ENCODE measurements around the gene SMIM43. TPM values are rescaled to one million over a fixed set of nuclear protein-coding genes. Genes with fewer than 3 reads are reported as not detected.

SMIM43 gene
- total RNA-seq, 1 experiment from 2014 or later = 1.2 TPM

DNA sequence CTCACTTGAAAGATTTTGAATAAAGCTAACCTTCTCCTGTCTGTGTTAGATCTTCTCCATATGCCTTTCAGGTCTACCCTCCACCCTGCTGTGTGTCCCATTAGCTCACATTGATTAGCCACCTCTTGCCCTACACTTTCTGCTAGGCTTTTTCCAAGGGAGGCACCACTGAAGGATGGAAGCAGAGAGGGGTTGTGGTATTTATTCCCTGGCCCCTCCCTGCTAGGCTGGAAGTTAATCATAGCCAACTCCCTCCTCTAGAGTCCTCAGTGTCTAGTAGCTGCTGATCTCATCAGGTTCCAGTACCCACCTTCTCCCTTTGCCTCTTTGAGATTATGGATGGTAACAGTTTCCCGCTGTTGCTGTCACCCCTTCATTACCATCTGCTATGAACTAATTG is 8.9 kb upstream of the SMIM43 start:
- no peak overlapping the region for H2BK5ac ChIP-seq (ENCODE audit: insufficient read length, low read length)
- no peak for DNase-seq
- WGBS (ENCODE audit: extremely low coverage, insufficient read length, low lambda C conversion rate) = no CpG with 5 or more reads among the region's 1 CpG
- H2BK15ac ChIP-seq (ENCODE audit: low read depth, low read length) = no peak overlapping the region
- H4K5ac ChIP-seq (ENCODE audit: insufficient read length, low read depth, low read length) = no peak overlapping the region
- no peak overlapping the region for H3K9ac ChIP-seq (ENCODE audit: extremely low read depth, insufficient read length, low read length)
- H4K20me1 ChIP-seq (ENCODE audit: control insufficient read depth, insufficient read depth, insufficient read length) = no peaks in the 10 kb centered on the region
- H2BK120ac ChIP-seq (ENCODE audit: low read depth, low read length, poor library complexity, severe bottlenecking) = no peak overlapping the region
- no peak overlapping the region for H2AK5ac ChIP-seq (ENCODE audit: insufficient read length, low read length)
- H3K23ac ChIP-seq (ENCODE audit: insufficient read length, low read depth, low read length) = no peak overlapping the region
- H3T11ph ChIP-seq (ENCODE audit: low read length) = no peak overlapping the region
- H3K4me2 ChIP-seq (ENCODE audit: insufficient read depth, insufficient read length, low read length) = no peak overlapping the region
- no peak overlapping the region for H3K18ac ChIP-seq (ENCODE audit: insufficient read length, low read depth, low read length)
- TF ChIP-seq, protein P1, sequence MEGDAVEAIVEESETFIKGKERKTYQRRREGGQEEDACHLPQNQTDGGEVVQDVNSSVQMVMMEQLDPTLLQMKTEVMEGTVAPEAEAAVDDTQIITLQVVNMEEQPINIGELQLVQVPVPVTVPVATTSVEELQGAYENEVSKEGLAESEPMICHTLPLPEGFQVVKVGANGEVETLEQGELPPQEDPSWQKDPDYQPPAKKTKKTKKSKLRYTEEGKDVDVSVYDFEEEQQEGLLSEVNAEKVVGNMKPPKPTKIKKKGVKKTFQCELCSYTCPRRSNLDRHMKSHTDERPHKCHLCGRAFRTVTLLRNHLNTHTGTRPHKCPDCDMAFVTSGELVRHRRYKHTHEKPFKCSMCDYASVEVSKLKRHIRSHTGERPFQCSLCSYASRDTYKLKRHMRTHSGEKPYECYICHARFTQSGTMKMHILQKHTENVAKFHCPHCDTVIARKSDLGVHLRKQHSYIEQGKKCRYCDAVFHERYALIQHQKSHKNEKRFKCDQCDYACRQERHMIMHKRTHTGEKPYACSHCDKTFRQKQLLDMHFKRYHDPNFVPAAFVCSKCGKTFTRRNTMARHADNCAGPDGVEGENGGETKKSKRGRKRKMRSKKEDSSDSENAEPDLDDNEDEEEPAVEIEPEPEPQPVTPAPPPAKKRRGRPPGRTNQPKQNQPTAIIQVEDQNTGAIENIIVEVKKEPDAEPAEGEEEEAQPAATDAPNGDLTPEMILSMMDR (conservative IDR thresholded peaks at IDR 0.05) = no peak
- Mint-ChIP-seq H3K4me1 (peaks cover 15 to 17% of the 10 kb centered on the region in 2 experiments), H3K4me3 (no peak overlapping the region), H3K27me3 (ENCODE audit: low read depth) (peaks cover 36% of the 10 kb centered on the region), H3K27ac (no peak overlapping the region), H3K36me3 (ENCODE audit: insufficient read depth in 1 of 3, low read depth in 3 of 3) (no peaks in the 10 kb centered on the region), H3K9me3 (no peaks in the 10 kb centered on the region)
- H3K79me1 ChIP-seq (ENCODE audit: insufficient read depth, low read depth, low read length, poor library complexity, severe bottlenecking) = no peaks in the 10 kb centered on the region
- no peaks in the 10 kb centered on the region for H3K4me1 ChIP-seq (ENCODE audit: insufficient read depth, low read length)
- H3K27ac ChIP-seq (ENCODE audit: insufficient read length, low read depth, low read length) = no peak overlapping the region
- H2AFZ ChIP-seq (ENCODE audit: low read length) = no peak overlapping the region
- H2BK20ac ChIP-seq (ENCODE audit: low read depth, low read length, poor library complexity, severe bottlenecking) = no peak overlapping the region
- H3K79me2 ChIP-seq (ENCODE audit: insufficient read depth, low read length) = no peaks in the 10 kb centered on the region
- H3K9me3 ChIP-seq (ENCODE audit: control insufficient read depth, low read depth, low read length) = no peaks in the 10 kb centered on the region
- no peak overlapping the region for H3K14ac ChIP-seq (ENCODE audit: insufficient read depth, low read length)
- H3K23me2 ChIP-seq (ENCODE audit: insufficient read length, low read depth, low read length, poor library complexity, severe bottlenecking) = no peaks in the 10 kb centered on the region
- no peak overlapping the region for H3K56ac ChIP-seq (ENCODE audit: insufficient read length, low read depth, low read length)
- H4K8ac ChIP-seq (replicated peaks; ENCODE audit: insufficient read length, low read depth, low read length) = no peak overlapping the region
- H3K27me3 ChIP-seq (ENCODE audit: insufficient read depth, low read length) = peaks cover 3% of the 10 kb centered on the region; the same call in 1 of the 2 replicates
- no peak overlapping the region for H3K4ac ChIP-seq (ENCODE audit: low read depth, low read length)
- H2BK12ac ChIP-seq (ENCODE audit: insufficient read length, low read depth, low read length) = no peak overlapping the region
- no peak overlapping the region for H4K91ac ChIP-seq (ENCODE audit: insufficient read length, low read depth, low read length)

All from H9 (cell line).